ENCODE results near the gene COL6A5. TPM values are rescaled to one million over a fixed set of nuclear protein-coding genes. Genes with fewer than 3 reads are reported as not detected.

COL6A5 gene, protein sequence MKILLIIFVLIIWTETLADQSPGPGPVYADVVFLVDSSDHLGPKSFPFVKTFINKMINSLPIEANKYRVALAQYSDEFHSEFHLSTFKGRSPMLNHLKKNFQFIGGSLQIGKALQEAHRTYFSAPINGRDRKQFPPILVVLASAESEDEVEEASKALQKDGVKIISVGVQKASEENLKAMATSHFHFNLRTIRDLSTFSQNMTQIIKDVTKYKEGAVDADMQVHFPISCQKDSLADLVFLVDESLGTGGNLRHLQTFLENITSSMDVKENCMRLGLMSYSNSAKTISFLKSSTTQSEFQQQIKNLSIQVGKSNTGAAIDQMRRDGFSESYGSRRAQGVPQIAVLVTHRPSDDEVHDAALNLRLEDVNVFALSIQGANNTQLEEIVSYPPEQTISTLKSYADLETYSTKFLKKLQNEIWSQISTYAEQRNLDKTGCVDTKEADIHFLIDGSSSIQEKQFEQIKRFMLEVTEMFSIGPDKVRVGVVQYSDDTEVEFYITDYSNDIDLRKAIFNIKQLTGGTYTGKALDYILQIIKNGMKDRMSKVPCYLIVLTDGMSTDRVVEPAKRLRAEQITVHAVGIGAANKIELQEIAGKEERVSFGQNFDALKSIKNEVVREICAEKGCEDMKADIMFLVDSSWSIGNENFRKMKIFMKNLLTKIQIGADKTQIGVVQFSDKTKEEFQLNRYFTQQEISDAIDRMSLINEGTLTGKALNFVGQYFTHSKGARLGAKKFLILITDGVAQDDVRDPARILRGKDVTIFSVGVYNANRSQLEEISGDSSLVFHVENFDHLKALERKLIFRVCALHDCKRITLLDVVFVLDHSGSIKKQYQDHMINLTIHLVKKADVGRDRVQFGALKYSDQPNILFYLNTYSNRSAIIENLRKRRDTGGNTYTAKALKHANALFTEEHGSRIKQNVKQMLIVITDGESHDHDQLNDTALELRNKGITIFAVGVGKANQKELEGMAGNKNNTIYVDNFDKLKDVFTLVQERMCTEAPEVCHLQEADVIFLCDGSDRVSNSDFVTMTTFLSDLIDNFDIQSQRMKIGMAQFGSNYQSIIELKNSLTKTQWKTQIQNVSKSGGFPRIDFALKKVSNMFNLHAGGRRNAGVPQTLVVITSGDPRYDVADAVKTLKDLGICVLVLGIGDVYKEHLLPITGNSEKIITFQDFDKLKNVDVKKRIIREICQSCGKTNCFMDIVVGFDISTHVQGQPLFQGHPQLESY (N-terminal part only)
- total RNA-seq (under 0.01 and 0.66 TPM in 2 replicates), polyA plus RNA-seq (0.06 TPM in 1 of 2 replicates, not detected in the other), polyA minus RNA-seq (ENCODE audit: low replicate concordance) (not detected in 2 replicates)
- polyA plus RNA-seq (2012): 0.10 TPM in 1 of 2 replicates, not detected in the other

DNA sequence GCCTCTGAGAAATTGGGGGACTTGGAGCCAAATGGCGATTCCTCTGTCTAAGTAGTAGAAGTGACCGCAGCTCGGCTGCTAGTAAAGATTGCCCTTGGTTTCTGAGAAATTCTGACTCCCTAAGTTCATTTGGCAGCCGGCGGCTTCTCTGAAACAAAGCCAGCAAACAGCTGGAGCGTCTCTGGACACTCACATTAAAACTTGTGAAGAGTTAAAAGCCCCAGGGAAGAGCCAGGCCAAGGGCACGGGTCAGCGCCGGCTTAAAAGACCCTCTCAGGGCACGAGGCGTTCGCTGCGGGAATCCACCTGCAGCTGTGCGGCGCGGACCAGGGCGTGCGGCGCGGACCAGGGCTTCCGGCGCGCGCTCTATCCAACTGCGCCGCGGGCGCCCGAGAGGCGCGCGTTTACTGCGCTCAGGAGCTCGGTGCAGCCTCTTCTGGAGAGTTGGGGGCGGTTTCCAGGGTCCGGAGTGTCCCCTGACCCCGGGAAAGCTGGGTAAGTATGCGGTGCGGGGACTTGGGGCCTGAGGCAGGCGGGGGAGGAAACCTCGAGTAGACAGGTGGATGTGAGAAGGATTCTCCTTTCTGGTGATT lies at the start of gene COL6A5:
Gene COL6A5, plus strand, starts transcription at position 186 of the 593 bp plus-strand sequence. CDS start 27,967 bp downstream, outside the sequence.
- peak in 1 of 2 donors; percentile 31 for DNase-seq (ENCODE audit: low read depth in 2 of 2)
- H3K9me3 ChIP-seq (ENCODE audit: control insufficient read depth, insufficient read depth, low read depth, low read length): no peaks in the 10 kb centered on the region
- peaks cover 5% of the 10 kb centered on the region for H3K4me1 ChIP-seq (ENCODE audit: control insufficient read depth, extremely low read depth, insufficient read depth, low read length)

DNA sequence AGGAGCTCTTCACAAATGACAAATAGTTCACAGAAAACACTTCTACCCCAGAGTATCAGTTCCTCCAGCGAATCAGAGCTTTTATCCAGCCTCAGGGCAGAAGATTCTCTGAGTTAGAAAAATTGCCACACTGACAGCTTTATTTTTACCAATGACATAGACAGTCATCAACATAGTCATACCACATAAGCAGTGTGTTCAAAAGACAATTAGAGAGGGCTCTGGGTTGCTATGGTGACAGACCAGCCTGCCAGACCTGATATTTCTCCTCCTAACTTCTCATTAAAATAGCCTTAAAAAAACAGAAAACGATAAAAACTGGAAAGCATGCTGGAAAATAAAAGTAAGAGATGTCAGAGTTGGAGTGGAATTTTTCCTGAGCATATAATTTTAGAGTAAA lies 45.9 kb upstream of the COL6A5 start:
- no peak overlapping the region for H3K27ac ChIP-seq (ENCODE audit: insufficient read depth, low read length)
- no peaks in the 10 kb centered on the region for H3K4me1 ChIP-seq (ENCODE audit: control insufficient read depth, extremely low read depth, insufficient read depth, low read length)
- no peak overlapping the region for H2AFZ ChIP-seq (ENCODE audit: low read length)
- H4K20me1 ChIP-seq (ENCODE audit: control insufficient read depth, extremely low read depth, insufficient read depth, low read length): no peaks in the 10 kb centered on the region
- no peaks in the 10 kb centered on the region for H3K9me3 ChIP-seq (ENCODE audit: control insufficient read depth, insufficient read depth, low read depth, low read length)
- H3K79me2 ChIP-seq (ENCODE audit: control insufficient read depth, insufficient read depth, low read length): no peaks in the 10 kb centered on the region
- no peak overlapping the region for H3K9ac ChIP-seq (ENCODE audit: insufficient read depth, low read length)
- no peak for TF ChIP-seq EZH2 (IDR thresholded peaks at IDR 0.05; ENCODE audit: low read length, missing control alignments)
- TF ChIP-seq, protein P1, sequence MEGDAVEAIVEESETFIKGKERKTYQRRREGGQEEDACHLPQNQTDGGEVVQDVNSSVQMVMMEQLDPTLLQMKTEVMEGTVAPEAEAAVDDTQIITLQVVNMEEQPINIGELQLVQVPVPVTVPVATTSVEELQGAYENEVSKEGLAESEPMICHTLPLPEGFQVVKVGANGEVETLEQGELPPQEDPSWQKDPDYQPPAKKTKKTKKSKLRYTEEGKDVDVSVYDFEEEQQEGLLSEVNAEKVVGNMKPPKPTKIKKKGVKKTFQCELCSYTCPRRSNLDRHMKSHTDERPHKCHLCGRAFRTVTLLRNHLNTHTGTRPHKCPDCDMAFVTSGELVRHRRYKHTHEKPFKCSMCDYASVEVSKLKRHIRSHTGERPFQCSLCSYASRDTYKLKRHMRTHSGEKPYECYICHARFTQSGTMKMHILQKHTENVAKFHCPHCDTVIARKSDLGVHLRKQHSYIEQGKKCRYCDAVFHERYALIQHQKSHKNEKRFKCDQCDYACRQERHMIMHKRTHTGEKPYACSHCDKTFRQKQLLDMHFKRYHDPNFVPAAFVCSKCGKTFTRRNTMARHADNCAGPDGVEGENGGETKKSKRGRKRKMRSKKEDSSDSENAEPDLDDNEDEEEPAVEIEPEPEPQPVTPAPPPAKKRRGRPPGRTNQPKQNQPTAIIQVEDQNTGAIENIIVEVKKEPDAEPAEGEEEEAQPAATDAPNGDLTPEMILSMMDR (conservative IDR thresholded peaks at IDR 0.05 in 1 of 2, IDR thresholded peaks at IDR 0.05 in 1 of 2; ENCODE audit: low read depth in 1 of 2, low read length in 2 of 2): no peak
- no peaks in the 10 kb centered on the region for H3K27me3 ChIP-seq (ENCODE audit: control insufficient read depth, insufficient read depth, low read length)
- no peak overlapping the region for H3K4me2 ChIP-seq (ENCODE audit: extremely low read depth, insufficient read depth, low read length)
- no peaks in the 10 kb centered on the region for H3K36me3 ChIP-seq (ENCODE audit: control insufficient read depth, insufficient read depth, low read length)
- no peak overlapping the region for H3K4me3 ChIP-seq (replicated peaks in 1 of 4; ENCODE audit: control extremely low read depth in 1 of 4, insufficient read depth in 1 of 4, low read depth in 3 of 4, low read length in 4 of 4)
- DNase-seq (ENCODE audit: low read depth in 2 of 2): no peak

More for the DNA sequence above, at the start of gene COL6A5:
- Histone ChIP-seq H2AFZ (ENCODE audit: low read length) (no peak within 1 kb of the TSS), H3K27ac (ENCODE audit: insufficient read depth, low read length) (no peak within 1 kb of the TSS), H3K27me3 (ENCODE audit: control insufficient read depth, insufficient read depth, low read length) (peaks cover 19% of the 10 kb centered on the region), H3K79me2 (ENCODE audit: control insufficient read depth, insufficient read depth, low read length) (no peaks in the 10 kb centered on the region), H3K36me3 (ENCODE audit: control insufficient read depth, insufficient read depth, low read length) (no peaks in the 10 kb centered on the region), H3K4me3 (replicated peaks in 1 of 4; ENCODE audit: control extremely low read depth in 1 of 4, insufficient read depth in 1 of 4, low read depth in 3 of 4, low read length in 4 of 4) (peak within 1 kb of the TSS in 1 of 4 experiments; percentile 14), H4K20me1 (ENCODE audit: control insufficient read depth, extremely low read depth, insufficient read depth, low read length) (no peaks in the 10 kb centered on the region), H3K4me2 (ENCODE audit: extremely low read depth, insufficient read depth, low read length) (no peak within 1 kb of the TSS), H3K9ac (ENCODE audit: insufficient read depth, low read length) (no peak within 1 kb of the TSS)
- TF ChIP-seq, protein P1 (conservative IDR thresholded peaks at IDR 0.05 in 1 of 2, IDR thresholded peaks at IDR 0.05 in 1 of 2; ENCODE audit: low read depth in 1 of 2, low read length in 2 of 2): no peak
- TF ChIP-seq EZH2 (IDR thresholded peaks at IDR 0.05; ENCODE audit: low read length, missing control alignments): no peak
